Kasumi-1 (cell line): ENCODE measurements around the gene NFIL3.
"Not testable (repeated sequence)": the region's sequence is repeated elsewhere in the genome, so short reads cannot be mapped to it uniquely, and the experiment has no call there.

Source experiments
- DNase-seq, 2 experiments: peaks; one replicate each; lab custom pipeline; 2025; lab: John Stamatoyannopoulos, UW

NFIL3 gene

DNA sequence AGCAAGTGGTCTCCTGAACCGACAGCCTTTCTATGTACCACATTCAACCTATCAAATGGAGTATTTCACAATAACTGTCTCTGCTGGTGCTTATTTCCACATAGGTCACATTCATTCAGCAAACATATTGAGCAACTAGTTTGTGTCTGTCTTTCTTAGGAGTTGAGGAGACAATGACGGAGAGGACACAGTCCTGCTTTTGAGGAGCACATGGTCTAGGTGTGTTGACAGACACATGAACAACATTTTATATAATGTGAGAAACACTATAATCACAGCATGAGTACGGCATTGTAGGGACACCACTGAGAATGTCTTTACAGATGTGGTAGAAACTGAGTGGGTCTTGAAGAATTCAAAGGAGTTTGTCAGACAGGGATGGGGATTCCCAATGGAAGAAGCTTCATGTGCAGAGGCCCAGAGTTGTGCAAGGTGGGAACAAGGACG is 28.5 kb downstream of the NFIL3 start:
- no peak for DNase-seq

DNA sequence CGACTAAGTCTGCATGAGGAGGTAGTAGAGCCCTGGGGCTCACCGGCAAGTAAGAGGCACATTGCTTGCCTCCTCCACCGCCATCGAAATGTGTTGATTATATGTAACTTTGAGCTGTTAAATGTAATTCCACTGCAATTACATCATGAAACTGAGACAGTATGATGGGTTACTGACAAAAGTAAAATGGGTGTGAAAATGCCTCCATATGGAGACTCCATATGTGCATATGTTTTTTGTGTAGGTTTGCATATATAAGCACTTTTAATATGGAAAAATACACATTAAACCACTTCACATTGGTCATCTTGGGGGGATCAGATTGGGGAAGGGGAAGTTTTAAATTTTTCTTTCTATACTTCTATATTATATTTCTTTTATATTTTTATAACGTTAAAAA is 29.8 kb downstream of the NFIL3 start:
- no peak for DNase-seq

DNA sequence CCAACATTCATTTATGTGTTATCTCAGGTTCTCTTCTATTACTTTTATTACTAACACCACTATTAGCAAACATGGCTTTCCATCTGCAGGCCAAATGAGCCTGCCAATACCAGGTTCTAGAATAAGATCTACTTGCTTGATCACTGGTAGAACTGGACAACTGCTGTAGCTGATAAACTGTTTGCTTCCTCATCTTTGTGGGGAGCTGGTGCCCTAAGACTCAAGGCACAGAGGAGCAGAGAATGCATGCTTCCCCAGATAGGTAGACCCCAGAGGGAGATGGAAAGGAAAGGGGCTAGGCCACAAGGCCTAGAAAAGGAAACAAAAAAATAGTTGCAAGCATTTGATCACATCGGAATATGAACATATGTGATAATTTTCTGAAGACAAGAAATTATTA is 31.2 kb downstream of the NFIL3 start:
- no peak for DNase-seq

DNA sequence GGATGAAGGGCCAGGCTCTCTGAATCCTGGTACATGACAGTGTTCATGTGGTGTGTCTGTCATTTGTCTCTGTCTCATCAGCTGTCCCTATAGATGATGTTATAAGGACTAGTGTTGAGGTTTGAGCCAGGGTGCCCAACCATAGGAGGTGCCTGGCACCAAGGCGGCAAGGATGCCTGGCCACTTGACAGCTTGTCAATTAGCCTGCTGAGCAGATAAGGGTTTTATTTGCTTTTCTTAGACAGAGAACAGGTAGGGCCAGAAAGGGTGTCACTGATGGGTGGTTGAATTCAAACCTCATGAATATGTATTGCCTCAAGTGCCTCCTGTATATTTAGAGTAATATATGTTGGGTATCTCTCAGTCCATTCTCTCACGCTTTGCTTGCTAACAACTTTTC is 31.8 kb downstream of the NFIL3 start:
- no peak for DNase-seq

DNA sequence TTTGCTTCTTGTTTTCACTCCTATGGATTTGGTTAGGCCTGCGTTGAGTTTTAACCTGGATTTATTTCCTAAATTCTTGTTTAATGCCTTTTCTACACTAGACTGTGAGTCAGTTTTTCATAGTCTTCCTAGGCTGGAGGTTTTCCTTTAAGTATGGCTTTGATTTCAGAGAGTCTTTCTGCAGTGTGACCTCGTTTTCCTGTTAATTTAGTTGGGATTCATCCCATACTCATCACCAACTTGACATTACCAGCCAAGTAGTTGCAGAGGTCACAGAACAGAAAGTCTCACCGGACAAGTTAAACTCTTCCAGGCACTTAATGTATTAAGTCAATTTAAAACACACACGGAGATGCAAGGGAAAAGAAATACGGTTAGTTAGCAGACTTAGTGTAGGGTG is 32.2 kb downstream of the NFIL3 start:
- no peak for DNase-seq

DNA sequence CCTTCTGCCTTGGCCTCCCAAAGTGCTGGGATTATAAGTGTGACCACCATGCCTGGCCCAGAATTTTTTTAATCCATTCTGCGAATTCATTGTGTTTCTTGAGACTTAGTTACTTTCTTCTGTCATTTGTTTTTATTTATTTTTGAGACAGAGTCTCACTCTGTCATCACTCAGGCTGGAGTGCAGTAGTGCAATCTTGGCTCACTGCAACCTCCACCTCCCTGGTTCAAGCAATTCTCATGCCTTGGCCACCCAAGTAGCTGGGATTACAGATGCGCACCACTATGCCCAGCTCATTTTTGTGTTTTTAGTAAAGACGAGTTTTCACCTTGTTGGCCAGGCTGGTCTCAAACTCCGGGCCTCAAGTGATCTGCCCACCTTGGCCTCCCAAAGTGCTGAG is 33.9 kb downstream of the NFIL3 start:
- DNase-seq = not testable (repeated sequence)

DNA sequence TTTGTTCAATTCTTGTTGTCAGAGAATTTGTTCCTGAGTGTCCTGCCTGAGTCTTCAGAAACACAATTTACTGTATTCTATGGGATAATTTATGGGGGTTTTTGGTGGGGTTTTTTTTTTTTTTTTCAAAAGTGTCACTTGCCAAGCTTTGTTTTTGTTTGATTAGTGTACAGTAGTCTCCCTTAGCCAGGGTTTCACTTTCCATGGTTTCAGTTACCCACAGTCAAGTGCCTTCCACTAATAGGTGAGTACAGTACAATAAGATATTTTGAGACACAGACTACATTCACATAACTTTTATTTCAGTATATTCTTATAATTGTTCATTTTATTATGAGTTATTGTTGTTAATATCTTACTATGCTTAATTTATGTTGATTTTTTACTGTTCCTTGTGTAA is 36.9 kb downstream of the NFIL3 start:
- DNase-seq = no peak

DNA sequence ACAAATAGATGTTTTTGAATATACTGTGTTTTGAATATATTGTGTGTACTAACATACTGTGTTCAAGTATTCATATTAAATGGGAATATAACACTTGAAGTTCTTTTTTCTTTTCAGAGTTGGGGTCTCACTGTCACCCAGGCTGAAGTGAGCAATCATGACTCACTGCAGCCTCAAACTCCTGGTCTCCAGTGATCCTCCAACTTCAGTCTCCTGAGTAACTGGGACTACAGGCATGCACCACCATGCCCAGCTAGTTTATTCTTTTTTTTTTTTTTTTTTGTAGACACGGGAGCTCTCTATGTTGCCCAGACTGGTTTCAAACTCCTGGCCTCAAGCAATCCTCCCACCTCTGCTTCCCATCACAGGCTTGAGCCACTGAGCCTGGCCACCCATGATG is 38.7 kb downstream of the NFIL3 start:
- DNase-seq = no peak

DNA sequence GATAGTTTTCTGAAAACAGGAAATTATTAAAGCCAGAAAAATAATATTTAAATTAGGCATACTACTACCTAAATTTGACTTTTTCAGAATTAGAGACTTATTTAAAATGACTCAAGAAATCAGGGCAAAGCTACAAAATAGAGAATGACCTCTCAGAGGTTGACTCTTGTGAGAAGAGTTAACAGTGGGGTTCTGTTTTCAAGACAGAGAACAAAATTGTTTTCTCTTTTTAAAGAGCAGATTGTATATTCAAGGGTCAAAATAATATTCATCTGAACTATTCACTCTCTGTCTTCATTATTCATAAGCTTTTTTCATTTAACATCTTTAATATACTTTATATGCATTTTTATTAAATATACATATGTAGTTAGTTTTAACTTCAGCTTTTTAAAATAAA is 40.1 kb downstream of the NFIL3 start:
- no peak for DNase-seq

DNA sequence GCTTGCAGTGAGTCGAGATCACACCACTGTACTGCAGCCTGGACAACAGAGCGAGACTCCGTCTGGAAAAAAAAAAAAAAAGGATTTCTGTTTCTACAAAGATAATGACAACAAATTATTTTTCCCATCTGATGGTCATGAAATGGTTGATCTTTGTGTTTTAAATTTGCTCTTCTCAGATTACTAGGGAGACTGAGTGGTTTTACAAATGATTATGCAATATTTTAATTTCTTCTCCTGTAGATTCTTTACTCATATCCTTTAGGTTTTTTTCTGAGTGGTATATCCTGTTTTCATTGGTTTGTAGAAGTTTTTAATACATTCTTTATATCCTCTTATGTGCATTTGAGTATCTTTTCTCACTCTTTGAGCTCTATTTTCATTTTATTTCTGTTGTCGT is 41.3 kb downstream of the NFIL3 start:
- DNase-seq = no peak

DNA sequence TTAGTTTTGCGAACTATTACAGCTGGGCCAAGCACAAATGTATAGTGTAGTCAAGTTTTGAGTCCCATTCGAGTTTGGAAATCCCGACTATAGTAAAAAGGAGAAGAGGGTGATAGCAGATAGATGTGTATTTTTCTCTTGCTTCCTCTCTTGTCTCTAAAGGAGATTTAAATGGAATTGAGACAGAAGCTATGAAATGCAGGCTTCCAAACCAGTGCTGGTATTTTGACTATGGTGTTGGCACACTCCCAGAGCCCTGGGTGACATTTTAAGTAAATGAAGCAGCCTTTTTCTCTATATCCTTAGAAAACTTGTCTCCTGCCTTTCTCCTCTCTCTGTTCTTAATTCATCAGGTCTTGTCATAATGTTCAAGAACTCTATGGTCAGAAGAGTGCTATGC is 44.2 kb downstream of the NFIL3 start:
- no peak for DNase-seq

DNA sequence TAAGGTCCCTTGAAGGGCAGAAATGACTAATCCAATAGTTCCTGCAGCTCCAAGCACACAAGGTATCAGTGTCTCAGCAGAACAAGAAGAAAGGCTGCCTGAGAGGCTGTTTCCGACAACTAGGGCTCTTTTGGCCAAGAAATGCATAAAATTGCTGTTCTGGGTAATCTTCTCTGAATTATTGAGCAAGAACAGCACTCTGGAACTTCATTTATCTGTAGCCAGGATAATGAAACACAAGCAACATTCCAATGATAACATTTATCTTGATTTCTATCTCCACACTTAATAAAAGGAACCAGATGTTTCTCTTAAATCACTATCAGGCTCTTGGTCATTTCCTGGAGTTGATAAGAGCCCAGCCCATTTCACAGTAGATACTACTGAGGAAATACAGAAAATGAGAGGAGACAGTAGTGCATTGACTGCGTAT is 44.9 kb downstream of the NFIL3 start:
- no peak for DNase-seq

DNA sequence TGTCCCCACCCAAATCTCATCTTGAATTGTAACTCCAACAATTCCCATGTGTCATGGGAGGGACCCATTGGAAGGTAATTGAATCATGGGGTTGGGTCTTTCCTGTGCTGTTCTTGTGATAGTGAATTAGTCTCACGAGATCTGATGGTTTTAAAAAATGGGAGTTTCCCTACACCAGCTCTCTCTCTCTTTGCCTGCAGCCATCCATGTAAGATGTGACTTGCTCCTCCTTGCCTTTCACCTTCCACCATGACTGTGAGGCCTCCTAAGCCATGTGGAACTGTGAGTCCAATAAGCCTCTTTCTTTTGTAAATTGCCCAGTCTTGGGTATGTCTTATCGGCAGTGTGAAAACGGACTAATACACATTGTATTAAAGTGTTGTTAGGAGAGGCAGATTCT is 45.6 kb downstream of the NFIL3 start:
- not testable (repeated sequence) for DNase-seq

DNA sequence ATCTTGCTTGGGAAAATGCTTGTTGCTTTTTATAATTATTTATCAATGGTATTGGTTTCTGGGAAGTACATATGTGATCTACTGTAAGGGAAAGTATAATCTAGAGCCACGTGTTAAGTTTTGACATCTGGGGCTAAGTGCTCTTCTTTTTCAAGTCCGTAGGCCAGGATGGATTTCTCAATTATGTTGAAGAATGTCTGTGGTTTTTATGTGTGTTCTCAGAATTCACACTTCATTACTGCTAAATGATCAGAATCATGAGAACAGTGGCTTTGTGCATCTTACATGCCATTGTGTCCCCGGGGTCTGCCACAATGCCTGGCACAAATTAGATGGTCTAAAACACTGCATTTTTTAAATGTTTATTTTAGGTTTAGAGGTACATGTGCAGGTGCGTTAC is 47.4 kb downstream of the NFIL3 start:
- no peak for DNase-seq

DNA sequence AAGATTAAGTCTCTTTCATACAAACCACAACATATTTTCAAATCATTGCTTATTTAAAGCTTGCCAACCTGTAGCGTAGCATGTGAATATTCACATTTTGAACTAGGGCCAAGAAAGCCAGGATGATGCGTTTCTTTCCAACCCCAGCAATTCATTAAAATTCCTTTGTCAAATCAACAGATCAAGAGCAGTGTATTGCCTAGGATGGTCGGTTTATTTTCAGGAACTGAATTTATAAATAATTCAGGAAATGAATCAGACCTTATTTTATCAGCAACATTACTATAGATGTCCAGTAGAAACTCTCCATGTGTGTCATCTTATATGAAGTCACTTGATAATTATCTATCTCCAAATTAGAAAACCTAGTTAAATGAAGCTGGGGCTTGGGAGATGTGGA is 48.7 kb downstream of the NFIL3 start:
- DNase-seq = no peak

DNA sequence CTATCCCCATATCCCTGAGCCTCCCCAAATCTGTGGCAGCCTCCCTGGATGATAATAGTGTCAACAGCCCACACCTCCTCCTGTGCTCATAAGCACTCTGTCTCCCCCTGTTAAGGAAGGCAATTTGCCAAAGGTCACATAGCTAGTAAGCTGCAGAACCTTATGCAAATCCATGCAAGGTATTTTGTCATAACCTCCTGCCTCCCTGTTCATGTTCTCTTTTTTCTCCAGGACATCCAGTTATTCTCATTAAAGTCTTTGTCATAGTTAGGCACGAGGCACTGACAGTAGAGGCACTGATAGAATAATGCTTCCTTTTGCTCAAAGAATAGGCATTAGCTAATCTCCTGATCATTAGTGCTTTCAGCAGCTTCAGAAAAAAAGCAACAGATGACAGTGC is 51.7 kb downstream of the NFIL3 start:
- DNase-seq = no peak

DNA sequence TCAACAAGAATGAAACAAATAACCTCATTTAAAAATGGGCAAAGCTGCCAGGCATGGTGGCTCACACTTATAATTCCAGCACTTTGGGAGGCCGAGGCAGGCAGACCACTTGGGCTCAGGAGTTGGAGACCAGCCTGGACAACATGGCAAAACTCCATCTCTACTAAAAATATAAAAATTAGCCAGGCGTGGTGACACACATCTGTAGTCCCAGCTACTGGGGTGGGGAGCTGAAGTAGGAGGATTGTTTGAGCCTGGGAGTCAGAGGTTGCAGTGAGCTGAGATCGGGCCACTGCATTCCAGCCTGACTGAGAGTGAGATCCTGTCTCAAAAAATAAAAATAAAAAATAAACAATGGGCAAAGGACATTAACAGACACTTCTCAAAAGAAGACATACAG is 53.6 kb downstream of the NFIL3 start:
- DNase-seq = not testable (repeated sequence)

DNA sequence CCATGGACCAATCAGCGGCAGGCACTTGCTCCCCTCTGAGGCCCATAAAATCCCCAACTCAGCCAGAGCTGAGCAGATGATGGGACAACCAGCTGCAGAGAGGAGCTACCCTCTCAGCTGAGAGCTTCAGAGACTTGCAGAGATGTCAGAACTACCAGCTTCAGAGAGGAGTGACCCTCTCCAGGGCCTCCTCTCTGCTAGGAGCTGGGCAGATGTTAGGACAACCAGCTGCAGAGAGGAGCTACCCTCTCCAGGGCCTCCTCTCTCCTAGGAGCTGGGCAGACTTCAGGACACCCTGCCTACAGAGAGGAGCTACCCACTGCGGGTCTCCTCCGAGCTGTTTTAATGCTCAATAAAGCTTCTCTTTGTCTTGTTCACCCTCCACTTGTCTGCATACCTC is 58.9 kb downstream of the NFIL3 start:
- no peak for DNase-seq

DNA sequence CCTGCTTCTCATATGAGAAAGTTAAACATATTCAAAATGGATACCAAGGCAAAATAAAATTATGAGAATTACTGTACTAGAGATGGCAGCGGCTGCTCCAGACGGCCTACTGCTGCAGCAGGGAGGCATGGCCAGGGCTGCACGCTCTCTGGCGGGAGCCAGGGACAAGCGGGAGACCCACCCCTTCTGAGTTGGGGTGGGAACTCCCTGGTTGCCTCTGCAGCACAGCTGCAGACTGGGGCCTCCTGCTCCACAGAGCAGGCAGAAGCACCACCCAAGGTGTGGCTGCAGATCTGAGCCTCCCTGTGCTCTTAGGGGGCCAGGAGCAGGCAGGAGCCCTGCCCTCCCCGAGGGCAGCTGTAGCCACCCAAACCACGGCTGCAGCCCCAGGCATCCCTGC is 59.6 kb downstream of the NFIL3 start:
- DNase-seq = no peak

DNA sequence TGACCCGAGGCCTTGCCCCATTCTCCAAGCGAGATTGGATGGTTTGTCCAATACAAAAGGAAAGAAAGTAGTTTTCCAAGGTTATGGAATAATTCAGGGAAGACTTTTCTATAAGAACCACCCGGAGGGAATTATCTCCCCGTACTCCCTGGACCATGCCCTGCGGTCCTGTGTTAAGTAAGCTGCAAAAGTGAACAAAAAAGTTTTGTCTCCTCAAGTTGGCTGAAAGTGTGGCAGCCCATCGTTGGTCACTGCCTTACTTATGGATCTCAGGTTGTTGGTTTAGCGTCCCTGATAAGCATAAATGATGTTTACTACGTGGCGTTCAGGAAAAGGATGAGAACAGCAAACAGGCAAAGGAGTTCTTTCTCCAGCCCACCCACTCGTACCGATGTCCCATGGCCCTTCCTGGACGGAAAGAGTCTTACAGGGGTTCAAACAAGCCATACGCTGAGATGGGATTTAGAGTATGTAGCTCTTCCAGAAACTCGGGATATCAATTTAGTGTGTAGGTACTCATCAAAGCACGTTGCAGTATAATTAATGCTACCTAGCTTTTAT is 61.5 kb downstream of the NFIL3 start:
- DNase-seq = peak in 1 of 2 experiments; percentile 14

DNA sequence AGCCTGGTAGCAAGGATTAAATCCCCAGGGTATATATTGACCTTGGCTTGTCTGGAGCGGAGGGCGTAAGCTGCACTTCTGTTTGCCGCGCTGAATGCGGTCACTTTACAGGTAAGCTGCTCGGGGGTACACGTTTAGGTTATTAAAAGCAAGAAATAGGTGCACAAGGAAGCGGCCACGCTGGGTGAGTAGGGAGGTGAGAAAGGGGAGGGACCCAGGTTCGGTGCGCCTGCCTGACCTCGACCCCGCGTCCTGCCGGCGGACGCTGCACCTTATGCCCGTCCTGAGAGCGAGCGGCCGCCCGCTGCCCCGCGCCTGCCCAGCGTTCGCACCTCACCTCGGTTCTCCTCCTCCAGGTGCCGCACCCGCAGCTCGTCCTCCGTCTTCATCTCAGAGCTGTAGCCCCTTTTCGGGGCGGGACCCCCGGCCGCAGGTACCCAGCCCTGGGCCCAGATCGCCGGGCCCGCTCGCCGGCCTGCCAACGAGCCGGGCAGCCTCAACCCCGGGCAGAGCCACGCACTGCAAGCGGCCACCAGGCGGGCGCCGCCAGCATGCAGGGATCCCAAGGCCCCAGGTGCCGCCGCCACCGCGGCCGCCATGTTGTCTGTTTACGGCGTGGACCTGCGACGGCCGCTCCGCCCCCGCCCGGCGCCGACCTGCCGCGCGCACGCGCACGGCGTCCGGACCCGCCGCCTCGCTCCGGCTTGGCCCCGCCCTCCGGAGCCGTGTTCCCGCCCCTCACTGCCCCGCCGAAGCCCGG is 62.2 kb downstream of the NFIL3 start, which contains the start of gene AUH:
TSS of gene AUH (minus strand) at position 628 of the 760 bp plus-strand sequence. CDS start at position 599, 29 bp downstream.
- peak; percentile 28 to 60 for DNase-seq

DNA sequence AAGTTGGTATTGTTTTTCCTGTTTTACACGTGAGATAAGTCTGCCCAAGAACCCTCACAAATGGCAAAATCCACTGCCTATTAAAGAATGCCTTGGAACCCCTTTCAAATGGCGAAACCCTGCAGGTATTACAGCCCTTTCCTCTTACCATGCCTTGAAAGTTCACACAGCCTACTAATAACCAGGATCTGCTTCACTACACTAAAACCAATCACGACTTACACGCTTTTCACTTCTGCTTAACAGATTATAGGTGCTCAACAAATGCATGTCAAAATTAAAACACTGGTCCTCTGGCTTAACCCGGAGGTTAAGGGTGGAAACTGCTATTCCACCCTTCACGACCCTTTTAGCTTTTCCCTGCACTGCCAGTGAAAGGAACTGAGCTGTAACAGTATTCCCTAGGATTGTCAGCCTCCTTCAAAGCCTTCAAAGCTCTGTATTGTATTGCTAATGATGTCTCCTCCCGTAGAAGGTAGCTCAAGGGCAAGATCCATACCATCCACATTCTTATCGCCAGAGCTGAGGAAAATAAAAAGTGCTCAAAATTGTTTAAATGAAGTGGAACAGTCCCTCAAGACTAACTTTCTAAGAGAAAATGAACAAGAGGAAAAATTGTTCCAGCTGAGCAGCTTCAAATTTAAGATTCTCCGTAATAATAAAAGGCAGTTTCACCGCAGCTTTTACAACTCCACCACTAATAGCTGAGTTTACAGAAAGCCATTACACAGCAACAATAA is 62.9 kb downstream of the NFIL3 start:
- DNase-seq = no peak
